ENCODE data around the gene PLEKHH2.
A peak's percentile ranks its signal among the peaks of the same experiment; 100 is the strongest.

The PLEKHH2 gene

GRCh38 chr2:43766006-43766405, 128.9 kb downstream of the PLEKHH2 start:
- Histone ChIP-seq H3K27me3 (ENCODE audit: control insufficient read depth, insufficient read depth, low read length) (no peaks in the 10 kb centered on the region), H3K9ac (no peak overlapping the region), H3K4me1 (no peaks in the 10 kb centered on the region), H3K79me2 (no peaks in the 10 kb centered on the region), H3K36me3 (ENCODE audit: control insufficient read depth, insufficient read depth, low read length) (no peaks in the 10 kb centered on the region), H3K9me3 (ENCODE audit: control insufficient read depth, low read length) (no peaks in the 10 kb centered on the region), H3K4me3 (ENCODE audit: low read depth, low read length) (no peak overlapping the region), H3K4me2 (ENCODE audit: low read length) (no peak overlapping the region), H2AFZ (no peak overlapping the region), H3K27ac (no peak overlapping the region)
- TF ChIP-seq CTCF (IDR thresholded peaks at IDR 0.05), result no peak

- H2AFZ ChIP-seq, result peak within 1 kb of the TSS; percentile 81
- no peaks in the 10 kb centered on the region for H3K9me3 ChIP-seq (ENCODE audit: control insufficient read depth, low read length)
- no peaks in the 10 kb centered on the region for H3K36me3 ChIP-seq (ENCODE audit: control insufficient read depth, insufficient read depth, low read length)
- H3K79me2 ChIP-seq, result peaks cover 3% of the 10 kb centered on the region
- TF ChIP-seq CTCF (IDR thresholded peaks at IDR 0.05), result no peak
- H3K4me1 ChIP-seq, result no peaks in the 10 kb centered on the region
- peak within 1 kb of the TSS; percentile 95 for H3K4me3 ChIP-seq (ENCODE audit: low read depth, low read length)
- H3K27ac ChIP-seq, result peak within 1 kb of the TSS; percentile 78
- no peaks in the 10 kb centered on the region for H3K27me3 ChIP-seq (ENCODE audit: control insufficient read depth, insufficient read depth, low read length)
- no peak within 1 kb of the TSS for H3K9ac ChIP-seq
- H3K4me2 ChIP-seq (ENCODE audit: low read length), result peak within 1 kb of the TSS; percentile 86
Observed at GRCh38 chr2:43773876-43774613, 137.0 kb downstream of the PLEKHH2 start, which contains the start of gene DYNC2LI1. Gene DYNC2LI1 (plus strand): TSS chr2:43774039. CDS start chr2:43774139, 100 bp downstream.

GRCh38 chr2:43774617-43775016, 137.6 kb downstream of the PLEKHH2 start:
- H3K4me2 ChIP-seq (ENCODE audit: low read length), result peak overlapping the region; percentile 86
- H3K27me3 ChIP-seq (ENCODE audit: control insufficient read depth, insufficient read depth, low read length), result no peaks in the 10 kb centered on the region
- H3K4me3 ChIP-seq (ENCODE audit: low read depth, low read length), result peak overlapping the region; percentile 95
- no peaks in the 10 kb centered on the region for H3K36me3 ChIP-seq (ENCODE audit: control insufficient read depth, insufficient read depth, low read length)
- H3K9ac ChIP-seq, result no peak overlapping the region
- H3K4me1 ChIP-seq, result peaks cover 3% of the 10 kb centered on the region
- H2AFZ ChIP-seq, result peak overlapping the region; percentile 81
- peaks cover 3% of the 10 kb centered on the region for H3K79me2 ChIP-seq
- H3K9me3 ChIP-seq (ENCODE audit: control insufficient read depth, low read length), result no peaks in the 10 kb centered on the region
- peak overlapping the region; percentile 78 for H3K27ac ChIP-seq
- no peak for TF ChIP-seq CTCF (IDR thresholded peaks at IDR 0.05)

GRCh38 chr2:43776324-43776723, 139.3 kb downstream of the PLEKHH2 start:
- H3K9me3 ChIP-seq (ENCODE audit: control insufficient read depth, low read length), result no peaks in the 10 kb centered on the region
- no peak overlapping the region for H2AFZ ChIP-seq
- no peak overlapping the region for H3K27ac ChIP-seq
- no peaks in the 10 kb centered on the region for H3K36me3 ChIP-seq (ENCODE audit: control insufficient read depth, insufficient read depth, low read length)
- no peaks in the 10 kb centered on the region for H3K27me3 ChIP-seq (ENCODE audit: control insufficient read depth, insufficient read depth, low read length)
- peaks cover 5% of the 10 kb centered on the region for H3K4me1 ChIP-seq
- peaks cover 3% of the 10 kb centered on the region for H3K79me2 ChIP-seq
- no peak overlapping the region for H3K9ac ChIP-seq
- no peak overlapping the region for H3K4me2 ChIP-seq (ENCODE audit: low read length)
- no peak overlapping the region for H3K4me3 ChIP-seq (ENCODE audit: low read depth, low read length)
- no peak for TF ChIP-seq CTCF (IDR thresholded peaks at IDR 0.05)
